IgD-negative memory B cell (primary cell): ENCODE measurements around the gene ZSCAN30. TPM values are rescaled to one million over a fixed set of nuclear protein-coding genes. Genes with fewer than 3 reads are reported as not detected.

Source experiments
- H3K27ac Mint-ChIP-seq, 3 donors: one replicate each; pipeline ENCODE4 v1.8.0; 2020 to 2022; ENCODE audit warnings: mild to moderate bottlenecking in 3 of 3, mixed read lengths in 3 of 3, moderate library complexity in 1 of 3
- H3K27me3 Mint-ChIP-seq: one replicate; pipeline ENCODE4 v1.8.0; 2021; ENCODE audit warnings: mixed read lengths
- H3K36me3 Mint-ChIP-seq: one replicate; pipeline ENCODE4 v1.8.0; 2020; ENCODE audit warnings: mild to moderate bottlenecking, mixed read lengths
- H3K4me1 Mint-ChIP-seq, 3 donors: one replicate each; pipeline ENCODE4 v1.8.0; 2020 to 2022; ENCODE audit warnings: mixed read lengths in 3 of 3, mild to moderate bottlenecking in 1 of 3
- H3K4me3 Mint-ChIP-seq, 4 donors: one replicate each; pipeline ENCODE4 v1.8.0; 2020 to 2022; ENCODE audit warnings: mild to moderate bottlenecking in 4 of 4, mixed read lengths in 4 of 4, moderate library complexity in 3 of 4
- H3K9me3 Mint-ChIP-seq, 3 donors: one replicate each; pipeline ENCODE4 v1.8.0; 2020 to 2021; ENCODE audit warnings: mixed read lengths in 3 of 3, mild to moderate bottlenecking in 1 of 3
- polyA plus RNA-seq: library from polyadenylated mRNA; unstranded; fragments of 300-500 nt; fragmentation: Illumina TruSeq; gene quantifications from one replicate; pipeline ENCODE4 v1.2.3, GENCODE V29; 2021

ZSCAN30 gene
- polyA plus RNA-seq, 1 donor from 2014 or later: 4.8 TPM

GRCh38 chr18:35264409-35264808 lies 25.6 kb downstream of the ZSCAN30 start:
- no peaks in the 10 kb centered on the region for H3K27me3 Mint-ChIP-seq
- H3K4me3 Mint-ChIP-seq: no peak overlapping the region
- peaks cover 6% of the 10 kb centered on the region for H3K36me3 Mint-ChIP-seq
- peaks cover 12 to 30% (median 19%) of the 10 kb centered on the region in 3 donors for H3K4me1 Mint-ChIP-seq
- H3K27ac Mint-ChIP-seq: peak overlapping the region in 1 of 3 donors; percentile 9
- H3K9me3 Mint-ChIP-seq: peaks cover 3 to 5% (median 5%) of the 10 kb centered on the region in 3 donors

DNA sequence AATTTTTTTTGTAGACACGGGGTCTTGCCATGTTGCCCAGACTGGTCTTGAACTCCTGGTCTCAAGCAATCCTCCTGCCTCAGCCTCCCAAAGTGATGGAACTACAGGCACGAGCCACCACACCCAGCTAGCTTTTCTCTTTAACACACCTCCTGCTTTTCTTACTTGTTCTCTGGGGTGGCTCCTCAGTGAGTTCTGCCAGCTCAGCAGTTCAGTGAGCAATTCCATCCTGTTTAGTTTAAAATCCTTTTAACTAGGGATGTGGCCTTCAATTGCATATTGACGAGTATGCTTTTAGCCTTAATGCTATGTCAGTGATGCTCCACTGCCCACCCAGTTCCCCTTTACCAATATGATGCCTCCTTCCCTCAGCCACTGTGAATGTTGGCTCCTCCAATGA lies 33.1 kb downstream of the ZSCAN30 start:
- H3K27ac Mint-ChIP-seq: no peak overlapping the region
- H3K4me1 Mint-ChIP-seq: no peaks in the 10 kb centered on the region
- no peaks in the 10 kb centered on the region for H3K27me3 Mint-ChIP-seq
- H3K4me3 Mint-ChIP-seq: peak overlapping the region in 1 of 4 donors; percentile 37
- H3K9me3 Mint-ChIP-seq: peaks cover 0 to 13% (median 8%) of the 10 kb centered on the region in 3 donors
- H3K36me3 Mint-ChIP-seq: peaks cover 24% of the 10 kb centered on the region

DNA sequence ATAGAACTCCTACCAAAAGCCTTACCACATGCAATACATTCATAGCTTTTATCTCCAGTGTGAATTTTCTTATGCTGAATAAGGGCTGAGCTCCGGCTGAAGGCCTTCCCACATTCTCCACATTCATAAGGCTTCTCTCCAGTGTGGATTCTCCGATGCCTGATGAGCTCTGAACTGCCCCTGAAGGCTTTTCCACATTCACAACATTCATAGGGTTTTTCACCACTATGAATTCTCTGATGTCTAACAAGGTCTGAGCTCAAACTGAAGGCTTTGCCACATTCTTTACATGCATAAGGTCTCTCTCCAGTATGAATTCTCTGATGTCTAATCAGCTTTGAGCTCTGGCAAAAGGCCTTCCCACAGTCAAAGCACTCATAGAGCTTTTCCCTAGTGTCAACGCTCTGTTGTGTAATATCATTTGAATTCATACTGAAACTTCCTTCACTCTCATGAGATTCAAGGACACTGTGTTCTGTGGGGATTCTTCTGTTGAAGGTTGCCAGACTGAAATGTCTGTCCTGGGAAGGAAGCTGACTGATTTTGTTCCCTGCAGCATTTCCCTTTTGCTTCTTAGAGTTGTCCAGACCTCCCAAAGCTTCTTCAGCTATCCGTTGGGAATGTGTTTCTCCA lies 36.3 kb downstream of the ZSCAN30 start:
- H3K36me3 Mint-ChIP-seq: peaks cover 33% of the 10 kb centered on the region
- H3K27ac Mint-ChIP-seq: no peak overlapping the region
- peaks cover 0 to 2% (median 0%) of the 10 kb centered on the region in 3 donors for H3K4me1 Mint-ChIP-seq
- no peaks in the 10 kb centered on the region for H3K27me3 Mint-ChIP-seq
- peaks cover 0 to 18% (median 8%) of the 10 kb centered on the region in 3 donors for H3K9me3 Mint-ChIP-seq
- no peak overlapping the region for H3K4me3 Mint-ChIP-seq

- no peak overlapping the region for H3K4me3 Mint-ChIP-seq
- H3K27ac Mint-ChIP-seq: no peak overlapping the region
- peaks cover 6 to 10% (median 8%) of the 10 kb centered on the region in 3 donors for H3K4me1 Mint-ChIP-seq
- no peaks in the 10 kb centered on the region for H3K27me3 Mint-ChIP-seq
- H3K9me3 Mint-ChIP-seq: peaks cover 3 to 22% (median 8%) of the 10 kb centered on the region in 3 donors
- H3K36me3 Mint-ChIP-seq: peaks cover 30% of the 10 kb centered on the region
Measured at GRCh38 chr18:35252466-35252865, 37.6 kb downstream of the ZSCAN30 start.

DNA sequence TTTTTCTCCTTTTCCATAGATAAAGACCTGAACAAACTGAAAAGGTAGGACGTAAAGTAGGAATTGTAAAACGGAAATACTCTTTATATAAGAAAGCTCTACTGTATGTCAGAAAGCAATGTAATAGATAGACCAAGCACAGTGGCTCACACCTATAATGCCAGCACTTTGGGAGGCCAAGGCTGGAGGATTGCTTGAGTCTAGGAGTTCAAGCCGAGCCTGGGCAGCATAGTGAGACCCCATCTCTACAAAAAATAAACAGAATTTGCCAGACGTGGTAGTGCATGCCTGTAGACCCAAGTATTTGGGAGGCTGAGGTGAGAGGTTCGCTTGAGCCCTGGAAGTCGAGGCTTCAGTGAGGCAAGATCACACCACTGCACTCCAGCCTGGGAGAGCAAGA lies 41.6 kb downstream of the ZSCAN30 start:
- H3K27me3 Mint-ChIP-seq: no peaks in the 10 kb centered on the region
- H3K9me3 Mint-ChIP-seq: peaks cover 12 to 41% (median 12%) of the 10 kb centered on the region in 3 donors
- H3K4me1 Mint-ChIP-seq: peaks cover 20 to 26% (median 21%) of the 10 kb centered on the region in 3 donors
- peak overlapping the region; percentile 5 to 89 (median 40) for H3K27ac Mint-ChIP-seq
- peak overlapping the region in 1 of 4 donors; percentile 86 for H3K4me3 Mint-ChIP-seq
- peaks cover 53% of the 10 kb centered on the region for H3K36me3 Mint-ChIP-seq

DNA sequence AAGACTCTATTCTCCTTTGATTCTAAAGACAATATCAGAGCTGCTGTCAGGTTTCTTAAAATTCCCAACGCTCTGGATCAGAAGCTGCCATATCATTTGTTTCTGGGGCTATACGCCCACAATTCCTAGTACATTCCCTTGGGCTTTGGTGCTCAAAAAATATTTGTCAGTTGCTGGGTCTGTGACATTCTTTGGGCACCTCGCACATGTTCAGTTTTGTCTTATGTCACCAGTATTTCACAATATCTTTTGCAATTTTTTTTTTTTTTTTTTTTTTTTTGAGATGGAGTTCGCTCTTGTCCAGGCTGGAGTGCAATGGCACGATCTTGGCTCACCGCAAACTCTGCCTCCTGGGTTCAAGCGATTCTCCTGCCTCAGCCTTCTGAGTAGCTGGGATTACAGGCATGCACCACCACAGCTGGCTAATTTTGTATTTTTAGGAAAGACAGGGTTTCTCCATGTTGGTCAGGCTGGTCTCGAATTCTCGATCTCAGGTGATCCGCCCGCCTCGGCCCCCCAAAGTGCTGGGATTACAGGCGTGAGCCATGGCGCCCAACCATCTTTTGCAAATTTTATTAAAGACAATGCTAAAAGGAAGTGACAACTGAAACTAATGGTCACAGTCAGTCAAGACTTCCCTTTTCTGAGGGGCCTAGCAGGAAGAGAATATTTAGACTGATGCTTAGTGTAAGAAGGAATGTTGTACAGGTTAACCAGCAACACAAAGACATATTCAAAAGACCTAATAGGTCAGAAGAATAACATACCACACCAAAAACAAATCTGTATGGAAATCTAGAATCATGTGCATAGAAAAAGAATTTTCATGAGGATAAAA lies 42.4 kb downstream of the ZSCAN30 start:
- no peaks in the 10 kb centered on the region for H3K27me3 Mint-ChIP-seq
- peaks cover 53% of the 10 kb centered on the region for H3K36me3 Mint-ChIP-seq
- H3K9me3 Mint-ChIP-seq: peaks cover 12 to 41% (median 12%) of the 10 kb centered on the region in 3 donors
- H3K4me1 Mint-ChIP-seq: peaks cover 20 to 26% (median 24%) of the 10 kb centered on the region in 3 donors
- peak overlapping the region in 3 of 4 donors; percentile 25 to 86 (median 72) for H3K4me3 Mint-ChIP-seq
- H3K27ac Mint-ChIP-seq: peak overlapping the region; percentile 5 to 89 (median 77)

GRCh38 chr18:35246831-35247230 lies 43.2 kb downstream of the ZSCAN30 start:
- Mint-ChIP-seq H3K4me3 (peak overlapping the region in 2 of 4 donors; percentile 31 to 55), H3K27me3 (no peaks in the 10 kb centered on the region), H3K4me1 (peaks cover 20 to 31% (median 26%) of the 10 kb centered on the region in 3 donors), H3K27ac (peak overlapping the region in 2 of 3 donors; percentile 77 to 90), H3K36me3 (peaks cover 51% of the 10 kb centered on the region), H3K9me3 (peaks cover 11 to 41% (median 12%) of the 10 kb centered on the region in 3 donors)

- Mint-ChIP-seq H3K9me3 (peaks cover 11 to 38% (median 13%) of the 10 kb centered on the region in 3 donors), H3K27me3 (no peaks in the 10 kb centered on the region), H3K27ac (peak overlapping the region in 1 of 3 donors; percentile 77), H3K4me3 (peak overlapping the region in 1 of 4 donors; percentile 46), H3K4me1 (peaks cover 24 to 32% (median 27%) of the 10 kb centered on the region in 3 donors), H3K36me3 (peaks cover 43% of the 10 kb centered on the region)
Measured at GRCh38 chr18:35245719-35246317, 44.2 kb downstream of the ZSCAN30 start.

DNA sequence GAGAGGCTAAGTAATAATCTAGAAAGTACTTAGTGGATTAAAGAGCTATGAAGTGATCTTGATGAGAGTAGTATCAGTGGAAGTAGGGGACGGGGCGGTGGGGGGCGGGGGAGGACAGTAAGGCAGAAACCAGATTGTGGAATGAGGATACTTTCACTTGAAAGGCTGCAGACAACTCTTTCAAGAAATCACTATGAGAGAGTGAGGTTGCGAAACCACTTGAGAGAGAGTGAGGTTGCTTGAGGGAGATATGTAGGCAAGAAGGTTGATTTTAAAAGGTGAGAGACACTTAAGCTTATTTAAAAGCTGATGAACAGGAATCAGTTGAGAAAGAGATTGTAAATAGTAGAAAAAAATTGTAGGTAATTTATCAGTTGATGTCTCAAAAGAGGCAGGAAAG lies 45.4 kb downstream of the ZSCAN30 start:
- H3K27ac Mint-ChIP-seq: peak overlapping the region in 1 of 3 donors; percentile 56
- H3K36me3 Mint-ChIP-seq: peaks cover 38% of the 10 kb centered on the region
- peaks cover 25 to 31% (median 31%) of the 10 kb centered on the region in 3 donors for H3K4me1 Mint-ChIP-seq
- peaks cover 11 to 36% (median 14%) of the 10 kb centered on the region in 3 donors for H3K9me3 Mint-ChIP-seq
- H3K4me3 Mint-ChIP-seq: peak overlapping the region in 2 of 4 donors; percentile 37 to 46
- no peaks in the 10 kb centered on the region for H3K27me3 Mint-ChIP-seq

DNA sequence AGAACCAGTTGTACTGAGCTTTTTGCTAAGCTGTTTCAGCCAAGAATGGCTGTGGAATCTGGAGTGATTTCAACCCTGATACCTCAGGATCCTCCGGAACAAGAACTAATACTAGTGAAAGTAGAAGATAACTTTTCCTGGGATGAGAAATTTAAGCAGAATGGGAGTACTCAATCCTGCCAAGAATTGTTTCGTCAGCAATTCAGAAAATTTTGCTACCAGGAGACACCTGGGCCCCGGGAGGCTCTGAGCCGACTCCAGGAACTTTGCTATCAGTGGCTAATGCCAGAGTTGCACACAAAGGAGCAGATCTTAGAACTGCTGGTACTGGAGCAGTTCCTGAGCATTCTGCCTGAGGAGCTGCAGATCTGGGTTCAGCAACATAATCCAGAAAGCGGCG lies 47.6 kb downstream of the ZSCAN30 start:
- no peaks in the 10 kb centered on the region for H3K27me3 Mint-ChIP-seq
- peak overlapping the region; percentile 35 to 99 (median 71) for H3K27ac Mint-ChIP-seq
- peak overlapping the region in 1 of 4 donors; percentile 43 for H3K4me3 Mint-ChIP-seq
- H3K9me3 Mint-ChIP-seq: peaks cover 11 to 32% (median 11%) of the 10 kb centered on the region in 3 donors
- H3K36me3 Mint-ChIP-seq: peaks cover 32% of the 10 kb centered on the region
- peaks cover 18 to 25% (median 24%) of the 10 kb centered on the region in 3 donors for H3K4me1 Mint-ChIP-seq

DNA sequence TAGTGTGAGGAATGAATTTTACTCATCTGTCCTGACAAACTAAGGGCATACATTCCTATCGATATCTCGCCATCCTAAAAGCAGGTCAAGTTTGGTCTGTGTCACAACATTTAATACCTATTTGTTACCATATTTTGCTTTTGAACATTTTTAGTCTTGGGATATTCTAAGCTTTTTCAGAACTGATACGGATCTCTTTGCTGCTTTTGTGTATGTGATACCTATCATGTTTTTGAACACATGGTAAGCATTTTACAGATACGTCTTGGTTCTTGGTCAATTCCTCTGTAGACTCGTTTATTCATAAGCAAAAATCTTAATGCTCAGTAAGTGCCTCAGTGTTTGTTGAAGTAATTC lies 48.6 kb downstream of the ZSCAN30 start:
- H3K4me3 Mint-ChIP-seq: peak overlapping the region; percentile 95 to 100 (median 98)
- H3K36me3 Mint-ChIP-seq: peaks cover 27% of the 10 kb centered on the region
- peaks cover 13 to 19% (median 18%) of the 10 kb centered on the region in 3 donors for H3K4me1 Mint-ChIP-seq
- no peaks in the 10 kb centered on the region for H3K27me3 Mint-ChIP-seq
- H3K9me3 Mint-ChIP-seq: peaks cover 6 to 26% (median 11%) of the 10 kb centered on the region in 3 donors
- peak overlapping the region; percentile 99 for H3K27ac Mint-ChIP-seq

DNA sequence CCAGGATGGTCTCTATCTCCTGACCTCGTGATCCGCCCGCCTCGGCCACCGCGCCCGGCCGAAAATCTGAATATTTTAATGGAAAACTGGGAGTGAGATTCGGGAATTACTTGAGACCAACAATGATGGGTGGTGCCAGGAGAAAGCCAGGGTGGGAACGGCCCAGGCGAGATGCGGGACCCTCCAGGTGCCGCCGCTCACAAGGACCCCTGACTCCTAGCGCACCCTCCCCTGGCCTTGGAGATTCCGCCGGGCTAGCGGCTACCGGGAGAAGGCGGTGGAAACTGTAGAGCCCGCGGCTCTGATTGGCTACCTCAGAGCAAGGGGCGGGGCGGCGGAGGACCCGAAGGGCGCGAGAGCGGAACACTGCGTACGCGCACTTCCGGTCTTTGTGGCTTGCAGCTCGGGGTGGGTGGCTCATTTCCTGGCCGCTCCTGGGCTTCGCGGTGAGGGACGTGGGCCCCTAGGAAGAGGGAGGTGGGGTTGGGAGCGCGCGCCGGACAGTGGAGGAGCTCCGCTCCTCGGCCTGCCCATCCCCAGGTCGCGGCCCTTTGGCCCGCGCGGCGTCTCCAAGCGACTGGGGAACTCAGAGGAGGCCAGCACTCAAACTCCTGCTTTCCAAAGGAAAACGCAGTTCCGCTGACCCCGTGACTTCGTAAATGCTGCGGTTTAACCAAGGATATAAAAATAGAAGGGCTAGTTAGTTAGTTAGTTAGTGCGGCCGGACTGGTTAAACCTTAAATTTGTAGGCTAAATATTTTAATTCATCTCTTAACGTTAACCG lies 49.2 kb downstream of the ZSCAN30 start, which contains the start of gene ZNF397:
Gene ZNF397 (plus strand): TSS at position 371 of the 784 bp plus-strand sequence. CDS start 1,437 bp downstream, outside the sequence.
- Mint-ChIP-seq H3K4me1 (peaks cover 11 to 19% (median 17%) of the 10 kb centered on the region in 3 donors), H3K27ac (peak within 1 kb of the TSS; percentile 99), H3K27me3 (no peaks in the 10 kb centered on the region), H3K4me3 (peak within 1 kb of the TSS; percentile 95 to 100 (median 98)), H3K9me3 (peaks cover 5 to 23% (median 11%) of the 10 kb centered on the region in 3 donors), H3K36me3 (peaks cover 22% of the 10 kb centered on the region)

- H3K36me3 Mint-ChIP-seq: peaks cover 10% of the 10 kb centered on the region
- H3K4me1 Mint-ChIP-seq: peaks cover 10 to 15% (median 11%) of the 10 kb centered on the region in 3 donors
- peak overlapping the region in 1 of 3 donors; percentile 47 for H3K27ac Mint-ChIP-seq
- H3K27me3 Mint-ChIP-seq: no peaks in the 10 kb centered on the region
- H3K9me3 Mint-ChIP-seq: peaks cover 0 to 8% (median 5%) of the 10 kb centered on the region in 3 donors
- peak overlapping the region in 2 of 4 donors; percentile 38 to 56 for H3K4me3 Mint-ChIP-seq
Measured at GRCh38 chr18:35239314-35239713, 50.7 kb downstream of the ZSCAN30 start.
